Natural killer cell (primary cell): ENCODE results near the gene LMO4. TPM values are rescaled to one million over a fixed set of nuclear protein-coding genes. Genes with fewer than 3 reads are reported as not detected.

Source experiments
- ATAC-seq, 3 donors: fragments of 150-1000 bp in 2 of 3; fragments of 200-7000 bp in 1 of 3; cut with Tn5 transposase; 1 replicate in 1 of 3; 2 replicates in 2 of 3; pipeline ENCODE4 v1.10.0; 2021; ENCODE audit warnings: mild to moderate bottlenecking in 2 of 3, moderate library complexity in 2 of 3
- DNase-seq, 2 donors: peaks; one replicate each; pipeline versions ENCODE4 v3.0.0 to v3.0.0-alpha.2; 2013 to 2021; ENCODE audit warnings: mixed read lengths in 1 of 2
- H3K27ac ChIP-seq: one replicate; pipeline ENCODE4 v1.5.1; 2013; ENCODE audit warnings: mild to moderate bottlenecking, low read length
- H3K27me3 ChIP-seq: one replicate; pipeline ENCODE4 v1.6.1; 2013; ENCODE audit warnings: low read length; ENCODE audit not compliant: control insufficient read depth, insufficient read depth
- H3K36me3 ChIP-seq: one replicate; pipeline ENCODE4 v1.6.1; 2013; ENCODE audit warnings: low read length; ENCODE audit not compliant: control insufficient read depth, insufficient read depth
- H3K4me1 ChIP-seq: one replicate; pipeline ENCODE4 v1.6.1; 2013; ENCODE audit warnings: low read length; ENCODE audit not compliant: control insufficient read depth, insufficient read depth
- H3K4me3 ChIP-seq: one replicate; pipeline ENCODE4 v1.5.1; 2013; ENCODE audit warnings: low read length
- H3K9me3 ChIP-seq: one replicate; pipeline ENCODE4 v1.6.1; 2013; ENCODE audit warnings: low read length; ENCODE audit not compliant: control insufficient read depth, insufficient read depth
- H3K27ac Mint-ChIP-seq, 2 donors: one replicate each; pipeline ENCODE4 v1.8.0; 2022; ENCODE audit warnings: mild to moderate bottlenecking in 2 of 2, mixed read lengths in 2 of 2, moderate library complexity in 1 of 2
- H3K27me3 Mint-ChIP-seq, 2 donors: one replicate each; pipeline ENCODE4 v1.8.0; 2022; ENCODE audit warnings: low read depth in 2 of 2, mixed read lengths in 2 of 2
- H3K36me3 Mint-ChIP-seq: one replicate; pipeline ENCODE4 v1.8.0; 2022; ENCODE audit warnings: mixed read lengths
- H3K4me1 Mint-ChIP-seq, 2 donors: one replicate each; pipeline ENCODE4 v1.8.0; 2022; ENCODE audit warnings: mixed read lengths in 2 of 2
- H3K4me3 Mint-ChIP-seq: one replicate; pipeline ENCODE4 v1.8.0; 2022; ENCODE audit warnings: mild to moderate bottlenecking, moderate library complexity, mixed read lengths
- H3K9me3 Mint-ChIP-seq, 2 donors: one replicate each; pipeline ENCODE4 v1.8.0; 2022; ENCODE audit warnings: mixed read lengths in 2 of 2
- WGBS: methylation state at CpG from one replicate; pipeline ENCODE4 v1.1.7; 2013; ENCODE audit warnings: missing lambda C conversion rate; ENCODE audit not compliant: insufficient coverage; 5-methylcytosine and 5-hydroxymethylcytosine counted together
- intact Hi-C: fragments of 100-400 bp; cut with micrococcal nuclease; formaldehyde crosslinking; loops from one replicate; pipeline ENCODE4 v1.14.2; 2022
- total RNA-seq, 4 donors: library from RNA; stranded (reverse); fragments of 120-200 nt in 1 of 4; gene quantifications; one replicate each; pipeline versions ENCODE4 v1.2.3 to v1.2.4, GENCODE V29; 2013 to 2022
- TF ChIP-seq, protein P1 (sequence below): fragments of 200-600 bp; IDR thresholded peaks from one replicate; pipeline ENCODE4 v1.8.0; 2022; ENCODE audit warnings: antibody characterized with exemption

The LMO4 gene, protein sequence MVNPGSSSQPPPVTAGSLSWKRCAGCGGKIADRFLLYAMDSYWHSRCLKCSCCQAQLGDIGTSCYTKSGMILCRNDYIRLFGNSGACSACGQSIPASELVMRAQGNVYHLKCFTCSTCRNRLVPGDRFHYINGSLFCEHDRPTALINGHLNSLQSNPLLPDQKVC
- total RNA-seq: 10 to 100 TPM; 38.2 to 50.1 (median 50.0) TPM
- total RNA-seq (2013): 48.8 TPM

- ATAC-seq (peak; percentile 72 to 87 (median 83)), DNase-seq (peak; percentile 82 to 91)
- H3K4me1 Mint-ChIP-seq: peaks cover 44 to 47% of the 10 kb centered on the region in 2 donors
- peak within 1 kb of the TSS; percentile 91 for H3K4me3 ChIP-seq
- peak within 1 kb of the TSS; percentile 95 for H3K4me3 Mint-ChIP-seq
- H3K9me3 Mint-ChIP-seq: no peaks in the 10 kb centered on the region
- no peaks in the 10 kb centered on the region for H3K9me3 ChIP-seq
- H3K27me3 ChIP-seq: no peaks in the 10 kb centered on the region
- no peaks in the 10 kb centered on the region for H3K27me3 Mint-ChIP-seq
- peaks cover 17% of the 10 kb centered on the region for H3K4me1 ChIP-seq
- under 1% methylated on average over 93 of the region's 93 CpGs for WGBS
- H3K27ac Mint-ChIP-seq: peak within 1 kb of the TSS; percentile 88 to 98
- H3K27ac ChIP-seq: peak within 1 kb of the TSS; percentile 84
- H3K36me3 ChIP-seq: no peaks in the 10 kb centered on the region
- H3K36me3 Mint-ChIP-seq: no peaks in the 10 kb centered on the region
- TF ChIP-seq, protein P1, sequence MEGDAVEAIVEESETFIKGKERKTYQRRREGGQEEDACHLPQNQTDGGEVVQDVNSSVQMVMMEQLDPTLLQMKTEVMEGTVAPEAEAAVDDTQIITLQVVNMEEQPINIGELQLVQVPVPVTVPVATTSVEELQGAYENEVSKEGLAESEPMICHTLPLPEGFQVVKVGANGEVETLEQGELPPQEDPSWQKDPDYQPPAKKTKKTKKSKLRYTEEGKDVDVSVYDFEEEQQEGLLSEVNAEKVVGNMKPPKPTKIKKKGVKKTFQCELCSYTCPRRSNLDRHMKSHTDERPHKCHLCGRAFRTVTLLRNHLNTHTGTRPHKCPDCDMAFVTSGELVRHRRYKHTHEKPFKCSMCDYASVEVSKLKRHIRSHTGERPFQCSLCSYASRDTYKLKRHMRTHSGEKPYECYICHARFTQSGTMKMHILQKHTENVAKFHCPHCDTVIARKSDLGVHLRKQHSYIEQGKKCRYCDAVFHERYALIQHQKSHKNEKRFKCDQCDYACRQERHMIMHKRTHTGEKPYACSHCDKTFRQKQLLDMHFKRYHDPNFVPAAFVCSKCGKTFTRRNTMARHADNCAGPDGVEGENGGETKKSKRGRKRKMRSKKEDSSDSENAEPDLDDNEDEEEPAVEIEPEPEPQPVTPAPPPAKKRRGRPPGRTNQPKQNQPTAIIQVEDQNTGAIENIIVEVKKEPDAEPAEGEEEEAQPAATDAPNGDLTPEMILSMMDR: no peak
- intact Hi-C loops: loop anchor here (5.0 kb wide), 1 partner anchor 1564 kb away; the partner anchor contains the start of gene GTF2B
Measured at GRCh38 chr1:87328272-87329050, at the start of gene LMO4. LMO4 (plus strand) TSS chr1:87328880; CDS start chr1:87332016, 3,136 bp downstream.

DNA sequence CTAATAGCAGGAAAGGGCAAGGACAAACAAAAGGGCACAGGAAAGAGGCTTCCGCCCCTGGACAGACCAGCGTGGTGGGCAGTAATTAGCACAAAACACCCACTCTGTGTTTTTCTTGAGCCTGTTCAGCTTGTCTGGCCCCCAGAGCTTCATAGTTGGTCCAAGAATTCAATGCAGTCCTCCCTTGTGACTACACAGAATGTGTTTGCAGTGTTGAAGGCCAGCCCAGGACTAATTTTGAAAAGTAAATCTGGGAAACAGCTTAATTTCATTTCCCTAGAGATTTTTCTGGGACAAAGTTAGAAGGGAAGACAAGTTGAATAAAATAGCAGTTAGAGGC, 49.2 kb upstream of the LMO4 start:
- ATAC-seq (peak in 1 of 3 donors; percentile 10), DNase-seq (no peak)
- H3K27me3 Mint-ChIP-seq: peaks cover 0 to 14% of the 10 kb centered on the region in 2 donors
- H3K4me3 ChIP-seq: no peak overlapping the region
- peaks cover 3% of the 10 kb centered on the region for H3K4me1 ChIP-seq
- 62% methylated on average over 2 of the region's 2 CpGs for WGBS
- no peaks in the 10 kb centered on the region for H3K9me3 ChIP-seq
- H3K4me3 Mint-ChIP-seq: no peak overlapping the region
- no peaks in the 10 kb centered on the region for H3K27me3 ChIP-seq
- no peak overlapping the region for H3K27ac ChIP-seq
- H3K9me3 Mint-ChIP-seq: no peaks in the 10 kb centered on the region
- H3K36me3 Mint-ChIP-seq: no peaks in the 10 kb centered on the region
- peaks cover 5 to 9% of the 10 kb centered on the region in 2 donors for H3K4me1 Mint-ChIP-seq
- TF ChIP-seq, protein P1: no peak
- no peak overlapping the region for H3K27ac Mint-ChIP-seq
- no peaks in the 10 kb centered on the region for H3K36me3 ChIP-seq
- intact Hi-C loops: no loop called here

DNA sequence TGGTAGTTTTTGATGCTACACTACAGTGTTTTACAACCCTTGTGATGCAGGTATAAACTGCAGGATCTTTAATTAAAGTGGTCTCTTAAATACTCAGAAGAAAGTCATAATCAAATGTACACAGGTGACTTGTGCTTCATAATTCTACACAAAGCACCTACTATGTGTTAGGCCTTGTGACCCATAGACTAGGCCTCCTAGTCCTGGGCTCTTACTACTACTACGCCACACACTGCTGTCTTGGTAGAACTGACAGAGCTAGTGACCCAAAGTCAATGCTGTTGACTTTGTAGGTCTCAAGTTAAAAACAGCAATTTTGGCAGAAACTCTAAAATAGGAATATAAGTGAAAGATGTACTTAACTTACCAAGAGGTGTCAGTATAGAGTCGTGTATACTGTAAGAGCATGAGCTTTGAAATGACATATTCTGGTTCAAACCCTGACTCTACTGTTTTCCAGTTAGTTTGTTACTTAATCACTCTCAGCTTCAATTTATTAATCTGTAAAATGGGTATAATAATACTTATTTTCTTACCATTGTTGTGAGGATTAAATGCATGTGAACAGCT, 48.6 kb upstream of the LMO4 start:
- H3K9me3 ChIP-seq: no peaks in the 10 kb centered on the region
- no peaks in the 10 kb centered on the region for H3K9me3 Mint-ChIP-seq
- TF ChIP-seq, protein P1: no peak
- H3K27me3 ChIP-seq: no peaks in the 10 kb centered on the region
- no peak overlapping the region for H3K4me3 Mint-ChIP-seq
- H3K4me1 Mint-ChIP-seq: peaks cover 5 to 9% of the 10 kb centered on the region in 2 donors
- DNase-seq: no peak
- H3K4me3 ChIP-seq: no peak overlapping the region
- H3K36me3 Mint-ChIP-seq: no peaks in the 10 kb centered on the region
- no peaks in the 10 kb centered on the region for H3K36me3 ChIP-seq
- peaks cover 3% of the 10 kb centered on the region for H3K4me1 ChIP-seq
- no peak overlapping the region for H3K27ac ChIP-seq
- 100% methylated on average over 1 of the region's 2 CpGs for WGBS
- H3K27me3 Mint-ChIP-seq: peaks cover 0 to 9% of the 10 kb centered on the region in 2 donors
- no peak for ATAC-seq
- intact Hi-C loops: no loop called here
- H3K27ac Mint-ChIP-seq: no peak overlapping the region
